NCI-H345 treated with DMSO at 0.1 percent for 48 hours (cell line): Measurements from ENCODE around the gene SBSN.

Source experiments
- DNase-seq: peaks from one replicate; lab custom pipeline; 2025; ENCODE audit not compliant: unreplicated experiment; lab: John Stamatoyannopoulos, UW

SBSN gene

GRCh38 chr19:35528218-35529038, at the start of gene SBSN:
Gene SBSN (minus strand): TSS chr19:35528311. CDS start chr19:35528281, 30 bp downstream.
- DNase-seq, result no peak

DNA sequence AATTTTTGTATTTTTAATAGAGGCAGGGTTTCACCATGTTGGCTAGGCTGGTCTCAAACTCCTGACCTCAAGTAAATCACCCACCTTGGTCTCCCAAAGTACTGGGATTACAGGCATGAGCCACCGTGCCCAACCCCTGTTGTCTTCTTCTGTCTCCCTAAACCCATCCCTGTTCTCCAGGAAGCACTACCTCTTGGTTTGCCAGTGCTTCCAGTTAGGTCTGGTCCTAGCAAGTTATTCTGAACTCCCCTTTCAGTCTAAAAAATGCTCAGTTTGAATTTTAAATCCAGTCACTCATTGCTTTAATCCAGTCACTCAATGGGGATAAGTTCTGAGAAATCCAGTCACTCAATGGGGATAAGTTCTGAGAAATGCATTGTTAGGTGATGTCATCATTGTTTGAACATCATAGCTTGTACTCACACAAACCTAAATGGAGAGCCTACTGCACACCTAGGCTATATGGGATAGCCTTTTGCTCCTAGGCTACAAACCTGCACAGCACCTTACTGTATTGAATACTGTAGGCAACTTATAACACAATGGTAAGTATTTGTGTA, 43.4 kb upstream of the SBSN start:
- DNase-seq, result no peak

DNA sequence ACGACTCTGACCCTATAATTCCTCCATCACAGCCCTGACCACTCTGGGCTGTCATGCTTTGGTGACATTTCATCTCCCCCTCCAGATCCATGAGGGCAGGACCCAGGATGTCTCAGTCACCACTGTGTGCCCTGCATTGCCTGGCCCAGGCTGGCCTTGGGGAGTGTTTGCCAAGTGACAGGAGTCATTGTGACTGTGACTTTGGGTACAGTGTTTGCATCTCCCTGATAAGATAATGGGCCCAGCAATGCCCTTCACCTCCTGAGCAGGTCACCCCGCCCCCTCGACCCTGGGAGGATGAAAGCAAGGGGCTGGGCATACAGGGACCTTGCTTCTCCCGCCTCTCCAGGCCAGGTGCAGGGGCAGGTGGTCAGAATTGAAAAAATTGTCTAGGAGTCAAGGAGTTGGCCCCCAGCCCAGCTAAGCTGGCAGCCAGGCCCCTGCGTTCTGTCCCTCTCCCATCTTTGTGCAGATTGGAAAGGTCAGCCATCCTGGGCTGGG, 41.2 kb upstream of the SBSN start:
- no peak for DNase-seq

GRCh38 chr19:35566738-35567137, 38.6 kb upstream of the SBSN start:
- DNase-seq, result no peak

DNA sequence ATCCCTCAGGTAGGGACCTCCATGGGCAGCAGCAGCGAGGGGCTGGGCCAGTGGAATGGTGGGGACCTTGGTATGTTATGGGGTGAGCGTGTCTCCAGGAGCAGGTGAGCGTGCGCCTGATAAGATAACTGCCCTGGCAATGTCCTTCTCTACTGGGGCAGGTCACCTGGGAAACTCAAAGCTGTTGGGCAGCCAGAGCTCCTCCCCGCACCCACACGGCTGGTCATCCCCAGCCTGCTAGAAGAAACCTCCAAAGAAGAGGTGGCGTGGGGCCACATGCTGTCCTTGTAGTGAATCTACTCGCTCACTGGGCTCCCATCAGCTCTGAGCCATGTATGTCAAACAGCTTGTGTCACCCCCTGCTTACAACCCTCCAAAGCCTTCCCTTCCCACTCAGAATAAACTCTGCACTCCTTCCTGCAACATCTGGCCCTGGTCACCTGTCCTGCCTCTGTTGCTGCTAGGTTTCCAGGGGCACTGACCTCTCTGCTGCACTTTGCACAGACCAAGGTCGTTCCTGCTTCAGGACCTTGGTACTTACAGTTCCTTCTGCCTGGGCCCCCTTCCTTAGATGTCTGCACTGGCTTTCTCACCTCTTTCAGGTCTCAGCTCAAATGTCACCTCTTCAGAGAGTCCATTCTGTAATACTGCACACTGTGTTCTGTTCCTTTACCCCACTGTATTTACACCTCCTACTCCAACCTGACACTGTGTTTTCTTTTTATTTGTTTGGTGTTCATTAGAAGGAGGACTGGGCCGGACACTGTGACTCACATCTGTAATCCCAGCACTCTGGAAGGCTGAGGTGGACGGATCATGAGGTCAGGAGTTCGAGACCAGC, 37.1 kb upstream of the SBSN start:
- no peak for DNase-seq

GRCh38 chr19:35563207-35563829, 35.2 kb upstream of the SBSN start, which contains the start of gene ATP4A:
Gene ATP4A (minus strand): TSS chr19:35563658. CDS start chr19:35563629, 29 bp downstream.
- DNase-seq, result no peak

GRCh38 chr19:35562776-35563175, 34.7 kb upstream of the SBSN start:
- no peak for DNase-seq

- no peak for DNase-seq
Measured at GRCh38 chr19:35562336-35562735, 34.2 kb upstream of the SBSN start.

GRCh38 chr19:35561436-35561835, 33.3 kb upstream of the SBSN start:
- DNase-seq, result no peak

GRCh38 chr19:35560677-35561076, 32.6 kb upstream of the SBSN start:
- DNase-seq, result no peak

GRCh38 chr19:35560271-35560670, 32.2 kb upstream of the SBSN start:
- DNase-seq, result no peak

GRCh38 chr19:35559781-35560180, 31.7 kb upstream of the SBSN start:
- DNase-seq, result no peak

- DNase-seq, result no peak
Measured at GRCh38 chr19:35559281-35559659, 31.2 kb upstream of the SBSN start.

- DNase-seq, result no peak
Measured at GRCh38 chr19:35558400-35559280, 30.5 kb upstream of the SBSN start.

- DNase-seq, result peak; percentile 91
Measured at GRCh38 chr19:35557539-35558399, 29.7 kb upstream of the SBSN start.

GRCh38 chr19:35556846-35557538, 28.9 kb upstream of the SBSN start:
- DNase-seq, result no peak

DNA sequence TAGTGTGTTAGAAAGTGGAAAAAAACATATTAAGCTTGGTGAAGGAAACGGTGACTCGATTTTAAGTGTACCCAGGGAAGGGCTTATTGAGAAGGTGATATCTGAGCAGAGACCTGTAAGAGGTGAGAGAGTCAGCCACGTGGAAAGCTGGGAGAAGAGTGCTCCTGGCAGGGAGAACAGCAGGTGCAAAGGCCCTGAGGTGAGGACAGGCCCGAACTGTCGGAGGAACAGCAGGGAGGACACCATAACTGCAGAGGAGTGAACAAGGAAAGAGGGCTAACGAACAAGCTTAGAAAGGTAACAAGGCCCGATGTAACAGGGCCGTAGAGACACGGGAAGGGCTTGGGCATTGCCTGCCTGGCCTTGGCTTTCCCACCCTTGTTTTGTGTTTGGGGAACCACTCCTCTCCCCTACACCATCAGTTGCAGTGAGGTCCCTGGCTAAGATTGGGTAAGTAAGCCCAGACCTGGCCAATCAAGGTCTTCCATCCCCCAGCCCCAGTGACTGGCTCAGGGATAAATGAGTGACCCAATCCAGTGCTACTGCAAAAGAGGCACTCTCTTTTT, 28.0 kb upstream of the SBSN start:
- no peak for DNase-seq

DNA sequence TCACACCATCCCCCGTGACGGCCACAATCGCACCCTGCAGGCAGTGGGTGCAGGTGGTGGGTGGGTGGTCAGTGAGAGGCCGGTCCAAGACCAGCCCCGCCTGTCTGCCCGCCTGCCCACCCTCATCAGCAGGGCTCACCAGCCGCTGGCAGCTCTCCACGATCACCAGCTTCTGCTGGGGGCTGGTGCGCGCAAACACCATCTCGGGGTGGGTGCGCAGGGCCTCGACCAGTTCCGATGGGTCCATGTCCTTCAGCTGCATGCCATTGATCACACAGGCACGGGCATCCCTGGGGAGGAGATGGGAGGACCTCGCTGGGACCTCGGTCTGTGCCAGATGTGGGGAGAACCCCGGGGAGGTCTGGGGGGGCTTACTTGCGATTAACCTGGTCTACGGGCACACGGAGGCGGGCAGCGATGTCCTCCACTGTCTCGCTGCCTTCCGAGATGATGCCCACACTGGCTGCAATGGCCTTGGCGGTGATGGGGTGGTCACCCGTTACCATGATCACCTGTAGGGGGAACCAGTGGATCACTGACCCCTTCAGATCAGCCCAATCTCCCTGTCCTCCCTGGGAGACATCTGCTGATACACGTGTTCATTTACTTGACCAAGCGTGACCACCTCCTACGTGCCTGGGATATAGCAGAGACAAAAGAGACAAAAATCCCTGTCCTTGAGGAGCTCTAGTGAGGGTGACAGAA, 27.3 kb upstream of the SBSN start:
- DNase-seq, result no peak
